NOMO-1 (cell line): ENCODE results near the gene CHSY1.
"Not testable (repeated sequence)": the region's sequence is repeated elsewhere in the genome, so short reads cannot be mapped to it uniquely, and the experiment has no call there.

ENCODE experiments used
- DNase-seq, 2 experiments: peaks; one replicate each; lab custom pipeline; 2025; ENCODE audit not compliant: unreplicated experiment in 2 of 2; lab: John Stamatoyannopoulos, UW

Gene CHSY1, protein sequence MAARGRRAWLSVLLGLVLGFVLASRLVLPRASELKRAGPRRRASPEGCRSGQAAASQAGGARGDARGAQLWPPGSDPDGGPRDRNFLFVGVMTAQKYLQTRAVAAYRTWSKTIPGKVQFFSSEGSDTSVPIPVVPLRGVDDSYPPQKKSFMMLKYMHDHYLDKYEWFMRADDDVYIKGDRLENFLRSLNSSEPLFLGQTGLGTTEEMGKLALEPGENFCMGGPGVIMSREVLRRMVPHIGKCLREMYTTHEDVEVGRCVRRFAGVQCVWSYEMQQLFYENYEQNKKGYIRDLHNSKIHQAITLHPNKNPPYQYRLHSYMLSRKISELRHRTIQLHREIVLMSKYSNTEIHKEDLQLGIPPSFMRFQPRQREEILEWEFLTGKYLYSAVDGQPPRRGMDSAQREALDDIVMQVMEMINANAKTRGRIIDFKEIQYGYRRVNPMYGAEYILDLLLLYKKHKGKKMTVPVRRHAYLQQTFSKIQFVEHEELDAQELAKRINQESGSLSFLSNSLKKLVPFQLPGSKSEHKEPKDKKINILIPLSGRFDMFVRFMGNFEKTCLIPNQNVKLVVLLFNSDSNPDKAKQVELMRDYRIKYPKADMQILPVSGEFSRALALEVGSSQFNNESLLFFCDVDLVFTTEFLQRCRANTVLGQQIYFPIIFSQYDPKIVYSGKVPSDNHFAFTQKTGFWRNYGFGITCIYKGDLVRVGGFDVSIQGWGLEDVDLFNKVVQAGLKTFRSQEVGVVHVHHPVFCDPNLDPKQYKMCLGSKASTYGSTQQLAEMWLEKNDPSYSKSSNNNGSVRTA

DNA sequence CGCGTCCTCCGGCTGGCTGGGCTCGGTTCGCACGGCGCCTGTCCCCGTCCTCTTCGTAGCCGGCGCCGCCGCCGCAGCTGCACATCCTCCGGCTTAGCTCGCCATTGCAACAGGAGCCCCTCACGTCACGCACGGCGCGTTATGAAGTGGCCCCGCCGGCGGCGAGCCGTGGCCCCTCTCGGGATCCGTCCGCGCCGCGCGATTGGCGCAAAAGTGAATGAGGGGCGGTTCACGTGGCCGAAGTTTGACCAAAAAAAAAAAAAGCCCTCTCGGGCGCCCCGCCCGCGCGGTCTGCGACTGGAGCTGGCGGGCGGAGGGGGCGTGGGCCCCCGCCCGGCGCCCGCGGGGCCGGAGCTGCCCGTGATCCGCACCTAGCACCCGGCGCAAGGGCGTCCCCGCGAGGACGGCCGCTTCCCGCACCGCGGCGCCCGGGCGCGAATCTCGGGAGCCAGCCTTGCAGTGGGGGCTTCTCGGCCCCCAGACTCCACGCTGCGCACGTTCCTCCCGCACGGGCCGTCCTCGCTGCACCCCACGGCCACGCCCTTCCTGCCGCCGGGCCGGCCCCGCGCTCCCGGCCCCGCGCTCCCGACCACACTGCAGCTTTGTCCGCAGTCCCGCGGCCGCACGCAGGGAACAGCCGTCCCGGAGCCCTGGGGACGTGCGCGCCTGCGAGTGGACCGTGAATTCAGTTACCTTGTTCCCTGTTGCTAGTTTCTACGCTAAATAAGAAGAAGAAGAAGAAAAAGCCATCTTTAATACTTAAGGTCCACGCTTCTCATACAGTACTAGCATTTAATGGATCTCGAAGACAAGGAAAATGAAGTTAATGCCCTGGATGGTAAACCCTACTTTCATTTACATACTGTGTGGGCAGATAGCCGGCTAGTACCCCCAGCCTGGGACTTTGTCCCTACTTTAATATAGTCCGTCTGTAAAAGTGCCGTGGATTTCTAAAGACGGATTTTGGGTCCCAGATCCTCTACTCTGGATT, at the start of gene CHSY1:
TSS of gene CHSY1 (minus strand) at position 219 of the 991 bp plus-strand sequence. CDS start 592 bp downstream, outside the sequence.
- DNase-seq: peak; percentile 91 to 97

DNA sequence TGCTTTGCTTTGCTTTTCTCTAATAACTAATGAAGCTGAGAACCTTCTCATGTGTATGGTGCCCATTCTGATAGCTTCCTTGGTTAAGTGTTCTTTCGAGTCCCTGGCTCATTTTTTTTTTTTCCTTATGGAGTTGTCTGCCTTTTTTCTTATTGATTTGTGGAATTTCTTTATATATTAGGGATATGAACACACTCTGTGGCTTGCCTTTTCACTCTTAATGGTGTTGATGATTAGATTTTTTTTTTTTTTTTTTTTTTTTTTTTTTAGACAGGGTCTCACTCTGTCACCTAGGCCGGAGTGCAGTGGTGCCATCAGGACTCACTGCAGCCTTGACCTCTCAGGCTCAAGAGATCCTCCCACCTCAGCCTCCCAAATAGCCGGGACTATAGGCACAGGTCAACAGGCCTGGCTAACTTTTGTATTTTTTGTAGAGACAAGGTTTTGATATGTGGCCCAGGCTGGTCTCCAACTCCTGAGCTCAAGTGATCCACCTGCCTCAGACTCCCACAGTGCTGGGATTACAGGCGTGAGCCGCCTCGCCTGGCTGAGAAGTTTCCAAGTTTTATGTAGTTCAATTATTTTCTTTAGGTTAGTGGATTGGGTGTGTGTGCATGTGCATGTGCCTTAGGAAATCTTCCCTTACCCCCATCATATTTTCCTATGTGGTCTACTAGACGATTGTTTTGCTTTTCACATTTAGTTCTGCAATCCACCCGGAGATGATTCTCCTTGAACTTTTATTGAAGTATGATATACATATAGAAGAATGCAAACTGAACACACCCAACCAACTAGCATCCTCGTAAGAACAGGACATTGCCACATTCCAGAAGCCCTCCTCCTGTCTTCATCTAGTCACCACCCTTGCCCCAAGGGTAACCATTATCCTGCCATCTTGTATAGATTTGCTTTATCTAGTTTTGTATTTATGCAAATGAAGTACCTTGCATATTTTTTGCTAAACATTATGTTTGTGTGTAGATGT, 44.9 kb upstream of the CHSY1 start:
- DNase-seq: no peak

DNA sequence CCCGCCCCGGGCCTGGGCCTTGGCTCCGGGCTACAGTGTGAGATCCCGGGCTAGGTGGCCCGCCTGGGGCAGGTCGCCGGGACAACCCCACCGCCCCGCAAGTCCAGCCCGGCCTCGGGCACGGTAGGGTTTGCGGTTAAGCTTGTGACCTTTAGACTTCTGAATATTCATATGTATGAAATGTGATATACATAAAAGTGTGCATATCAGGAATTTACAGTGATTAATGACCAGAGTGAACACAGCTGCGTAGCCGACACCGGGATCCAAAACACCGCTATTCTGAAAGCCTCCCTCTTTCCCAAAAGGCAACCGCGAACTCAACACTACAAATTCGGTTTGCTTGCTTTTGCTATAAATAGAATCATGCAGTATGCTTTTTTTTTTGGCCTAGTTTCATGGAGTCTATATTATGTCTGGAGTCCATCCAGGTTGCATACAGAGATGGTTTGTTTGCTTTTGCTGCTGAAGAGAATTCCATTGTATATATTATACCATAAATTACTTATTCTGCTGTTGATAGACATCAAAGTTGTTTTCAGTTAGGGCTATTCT, 43.8 kb upstream of the CHSY1 start:
- DNase-seq: no peak

DNA sequence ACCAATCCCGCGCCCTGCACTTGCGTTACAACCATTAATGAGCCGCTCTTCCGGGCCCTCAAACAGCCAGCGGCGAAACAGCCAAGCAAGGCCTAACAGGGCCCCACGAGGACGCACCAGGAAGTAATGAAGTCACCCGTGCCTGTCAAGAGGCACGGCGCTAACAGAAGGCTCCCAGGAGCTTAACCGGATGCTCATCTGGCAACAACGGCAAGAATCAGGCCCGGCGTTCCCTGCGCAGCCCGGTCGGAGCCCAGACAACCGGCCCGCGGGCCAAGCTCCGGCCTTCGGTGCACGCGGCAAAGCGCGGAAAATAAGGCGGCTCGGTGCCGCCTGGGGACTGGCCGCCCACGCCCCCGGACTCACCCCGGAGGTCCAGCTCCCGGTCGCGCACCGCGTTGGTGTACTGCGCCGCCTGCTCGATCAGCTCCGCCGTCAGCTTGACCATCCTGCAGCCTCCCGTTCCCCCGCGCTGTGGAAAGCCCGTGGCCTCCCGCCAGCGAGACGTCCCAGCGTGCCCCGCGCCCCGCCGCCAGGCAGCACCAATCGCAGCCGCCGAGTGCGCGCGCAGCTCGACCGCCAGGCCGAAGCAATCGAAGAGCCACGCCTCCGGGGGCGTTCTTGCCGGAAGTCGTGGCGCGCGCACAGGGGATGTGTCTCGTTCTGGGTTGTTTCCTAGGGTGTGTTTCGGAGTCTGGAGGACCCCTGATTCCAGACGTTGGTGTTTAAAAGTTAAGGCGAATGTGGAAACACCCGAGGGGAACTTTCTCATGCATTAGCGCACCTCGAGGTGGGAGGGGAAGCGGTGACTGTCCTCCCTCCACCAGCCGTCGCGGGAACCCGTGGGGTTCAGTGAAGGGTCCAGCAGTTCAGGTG, 43.1 kb upstream of the CHSY1 start, which contains the start of gene SNRPA1:
TSS of gene SNRPA1 (minus strand) at position 518 of the 876 bp plus-strand sequence. CDS start at position 448, 70 bp downstream.
- peak; percentile 90 to 95 for DNase-seq

DNA sequence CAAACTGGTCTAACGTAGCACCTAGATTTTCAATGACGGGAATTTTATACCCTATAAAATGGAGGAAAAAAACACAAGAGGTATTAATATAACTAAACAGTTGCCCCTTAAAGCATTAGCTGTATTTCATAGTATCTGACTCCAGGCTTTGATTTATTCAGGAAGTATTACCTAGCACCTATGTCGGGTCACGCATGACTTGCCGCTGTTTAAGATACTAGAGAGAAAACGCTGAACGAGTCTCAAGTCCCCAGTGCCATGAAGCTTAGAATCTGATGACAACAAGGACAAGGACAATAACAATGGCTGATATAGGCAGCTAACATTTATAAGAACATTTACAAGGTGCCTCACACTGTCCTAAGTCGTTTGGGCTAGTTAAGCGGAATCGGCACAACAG, 41.3 kb upstream of the CHSY1 start:
- DNase-seq: no peak

DNA sequence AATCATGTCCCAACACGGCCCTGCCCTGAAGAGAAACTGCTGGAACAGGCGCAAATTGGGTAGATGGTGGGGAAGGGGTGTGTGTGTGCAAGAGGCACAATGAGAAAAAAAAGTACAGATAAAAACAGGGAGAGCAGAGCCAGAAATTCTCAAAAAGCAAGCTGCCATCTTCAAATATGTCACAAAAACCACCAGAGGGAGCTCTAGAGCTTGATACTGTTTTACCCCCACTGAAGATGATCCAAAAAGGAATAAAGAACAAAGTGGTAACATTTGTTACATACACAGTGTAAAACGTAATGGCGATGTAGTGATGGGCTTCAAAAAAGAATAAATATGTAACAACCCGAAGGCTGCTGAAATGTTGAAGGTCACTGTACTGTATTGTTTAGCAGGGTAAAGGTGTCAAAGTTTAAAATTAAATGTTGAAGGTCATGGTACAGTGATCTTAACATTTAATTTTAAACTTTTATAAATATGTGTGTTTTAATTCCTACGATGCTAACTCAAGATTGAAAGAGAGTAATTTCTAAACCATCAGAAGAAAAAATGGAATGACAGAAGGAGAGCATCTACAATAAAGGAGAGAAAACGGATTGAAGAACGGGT, 37.2 kb upstream of the CHSY1 start:
- DNase-seq: peak in 1 of 2 experiments; percentile 41

DNA sequence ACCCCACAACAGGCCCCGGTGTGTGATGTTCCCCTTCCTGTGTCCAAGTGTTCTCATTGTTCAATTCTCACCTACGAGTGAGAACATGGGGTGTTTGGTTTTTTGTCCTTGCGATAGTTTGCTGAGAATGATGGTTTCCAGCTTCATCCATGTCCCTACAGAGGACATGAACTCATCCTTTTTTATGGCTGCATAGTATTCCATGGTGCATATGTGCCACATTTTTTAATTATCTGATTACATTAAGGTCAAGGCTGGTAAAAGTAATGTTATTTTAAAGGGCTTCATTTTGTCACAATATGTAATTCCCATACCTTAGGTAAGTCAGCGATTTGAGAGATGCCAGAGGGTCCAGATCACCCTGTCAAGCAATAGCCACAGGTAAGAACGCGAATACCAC, 35.5 kb upstream of the CHSY1 start:
- DNase-seq: not testable (repeated sequence)

DNA sequence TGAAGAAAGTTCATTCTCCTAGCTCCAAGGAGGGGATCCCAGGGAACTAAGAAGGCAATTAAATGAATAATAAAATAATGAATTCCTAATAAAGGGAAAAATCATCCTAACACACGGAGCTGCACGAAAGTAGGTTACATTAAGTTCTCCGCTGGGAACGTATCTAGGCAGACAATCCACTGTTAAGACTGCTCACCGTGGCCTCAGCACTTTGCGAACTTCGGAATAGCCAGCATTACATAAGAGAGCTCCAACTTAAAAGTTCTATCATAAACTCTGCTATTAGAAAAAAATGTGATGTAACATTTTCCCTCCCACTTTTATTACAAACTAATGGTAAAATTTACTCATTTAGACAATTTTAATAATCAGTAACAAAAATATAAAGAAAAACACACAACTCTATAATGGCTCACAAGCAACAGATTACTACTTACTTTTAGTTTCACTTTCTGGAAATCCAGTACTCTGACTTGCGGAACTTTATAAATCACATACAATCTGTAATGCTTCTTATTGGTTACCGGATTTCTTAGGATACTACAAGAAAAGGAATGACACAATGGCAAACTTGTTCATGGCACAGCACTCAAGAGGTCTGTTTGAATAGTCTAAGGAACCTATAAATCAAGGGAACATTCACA, 34.7 kb upstream of the CHSY1 start:
- no peak for DNase-seq

DNA sequence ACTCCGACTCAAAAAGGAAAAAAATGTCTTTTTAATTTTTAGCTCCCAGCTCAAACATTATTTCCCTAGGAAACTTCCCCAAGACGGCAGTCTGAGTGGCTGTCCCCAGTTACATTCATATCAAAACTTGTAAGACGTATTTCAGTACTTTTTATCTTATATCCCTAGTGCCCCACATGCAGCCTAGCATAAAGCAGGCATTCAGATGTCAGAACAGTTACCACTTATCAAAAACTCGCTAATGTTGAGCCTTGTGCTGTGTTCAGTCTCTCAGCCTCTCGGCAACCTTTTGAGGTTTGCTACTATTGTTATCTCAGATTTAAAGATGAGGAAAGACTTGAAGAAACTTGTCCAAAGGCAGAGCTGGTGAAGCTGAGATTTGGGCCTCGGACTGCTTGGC, 32.1 kb upstream of the CHSY1 start:
- DNase-seq: no peak

DNA sequence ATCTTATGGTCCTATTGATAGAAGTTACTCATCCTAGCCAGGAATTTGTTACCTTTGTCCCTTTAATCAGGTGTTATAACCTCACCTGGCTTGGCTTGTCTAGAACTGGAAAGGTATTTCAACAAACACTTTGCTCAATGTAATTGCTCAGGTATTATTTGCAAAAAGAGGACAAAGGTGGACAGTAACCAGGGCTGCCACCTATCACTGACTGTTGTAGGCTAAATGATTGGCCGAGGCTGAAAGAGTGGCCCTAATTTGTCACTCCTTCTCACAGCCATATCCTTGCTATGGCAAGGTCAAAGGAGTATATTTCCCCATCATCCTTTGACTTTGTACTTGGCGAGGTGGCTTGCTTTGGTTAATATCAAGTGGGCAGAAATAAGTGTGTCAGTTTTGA, 28.2 kb upstream of the CHSY1 start:
- no peak for DNase-seq

DNA sequence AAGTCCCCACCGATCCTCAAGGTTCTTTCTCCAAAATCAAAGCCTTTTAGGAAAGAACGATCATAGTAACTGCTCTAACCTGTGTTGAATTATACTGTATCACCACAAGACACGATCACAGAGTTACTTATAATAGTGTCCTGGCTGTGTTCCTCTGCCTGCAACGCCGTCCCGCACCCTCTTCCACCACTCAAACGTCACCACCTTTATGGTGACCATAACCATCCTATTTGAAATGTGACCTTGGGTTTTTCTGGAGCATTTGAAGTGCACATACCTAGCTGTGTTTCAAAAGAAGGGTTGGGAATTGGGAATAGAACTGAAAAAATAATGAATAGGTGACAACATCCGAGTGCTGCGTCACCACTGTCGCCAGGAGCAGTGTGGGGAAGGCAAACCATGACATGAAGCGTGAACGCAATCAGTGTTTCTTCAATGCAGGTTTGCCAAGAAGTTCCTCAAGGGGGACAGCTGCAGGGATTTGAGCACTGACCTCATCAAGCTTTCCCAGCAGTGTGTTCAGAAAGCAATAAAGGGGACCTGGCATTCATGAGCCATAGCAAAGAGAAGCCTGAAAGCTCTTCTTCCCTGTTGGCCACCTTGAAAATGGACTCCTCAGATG, 26.2 kb upstream of the CHSY1 start:
- DNase-seq: no peak

DNA sequence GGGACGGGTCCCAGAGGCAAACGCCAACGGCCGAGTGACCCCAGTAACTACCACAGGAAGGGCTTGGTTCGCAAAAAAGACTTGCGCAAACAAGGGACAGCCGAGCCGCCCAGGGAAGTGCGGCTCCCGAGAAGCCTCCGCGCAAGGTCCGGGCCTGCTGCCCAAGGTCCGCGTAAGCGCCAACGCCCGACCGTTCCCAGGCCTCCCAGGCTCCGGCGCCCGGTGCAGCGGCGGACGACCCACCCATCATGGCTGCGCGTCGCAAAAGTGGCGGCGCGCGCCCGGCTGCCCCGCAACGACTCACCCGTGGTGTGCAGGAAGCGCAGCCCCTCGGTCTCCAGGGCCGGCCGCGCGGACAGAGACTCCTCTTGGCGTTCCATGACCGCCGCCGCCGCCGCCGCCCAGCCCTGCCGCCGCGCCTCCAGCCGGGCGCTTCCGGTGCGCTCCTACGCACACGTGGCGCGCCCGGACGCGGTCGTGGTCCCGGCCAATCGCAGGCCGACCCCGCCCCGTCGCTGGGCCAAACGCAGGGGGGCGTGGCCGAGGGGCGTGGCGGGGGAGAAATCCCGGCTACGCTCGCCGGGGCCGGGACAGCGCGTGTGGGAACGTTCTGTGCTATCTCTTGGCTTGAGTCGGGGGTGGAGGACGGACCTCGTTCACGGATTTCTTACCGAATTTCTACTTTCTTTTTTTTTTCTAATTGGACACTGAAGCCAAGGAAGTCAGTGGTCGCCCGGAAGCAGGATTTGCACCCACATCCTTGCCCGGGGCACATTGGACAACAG, 25.4 kb upstream of the CHSY1 start, which contains the start of gene SELENOS:
TSS of gene SELENOS (minus strand) at position 448 of the 785 bp plus-strand sequence. CDS start at position 380, 68 bp downstream.
- peak; percentile 80 to 95 for DNase-seq

DNA sequence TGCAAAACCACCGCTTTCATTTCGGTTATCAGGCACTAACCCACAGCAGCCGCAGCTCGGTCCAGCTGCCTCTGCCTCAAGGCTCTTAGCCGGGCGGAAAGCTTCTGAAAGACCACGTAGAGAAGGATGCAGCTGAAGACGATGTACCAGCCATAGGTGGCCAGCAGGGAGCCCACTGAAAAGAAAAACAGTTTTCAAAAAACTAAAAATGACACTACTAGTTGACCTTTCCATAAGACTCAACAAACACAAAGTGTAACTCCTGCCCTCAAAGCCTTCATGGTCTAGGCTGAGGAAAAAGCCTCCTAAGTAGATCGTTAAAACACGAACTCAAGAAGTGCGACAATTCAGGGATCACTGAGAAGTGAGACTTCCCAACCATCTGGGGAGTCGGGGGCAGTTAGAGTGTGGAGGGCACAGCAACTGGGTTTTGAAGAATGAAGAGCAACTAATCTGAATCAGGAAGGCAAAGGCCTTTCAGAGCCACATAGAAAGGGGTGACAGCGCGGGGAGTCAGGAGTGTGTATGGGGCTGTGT, 24.7 kb upstream of the CHSY1 start:
- DNase-seq: peak; percentile 36 to 59

DNA sequence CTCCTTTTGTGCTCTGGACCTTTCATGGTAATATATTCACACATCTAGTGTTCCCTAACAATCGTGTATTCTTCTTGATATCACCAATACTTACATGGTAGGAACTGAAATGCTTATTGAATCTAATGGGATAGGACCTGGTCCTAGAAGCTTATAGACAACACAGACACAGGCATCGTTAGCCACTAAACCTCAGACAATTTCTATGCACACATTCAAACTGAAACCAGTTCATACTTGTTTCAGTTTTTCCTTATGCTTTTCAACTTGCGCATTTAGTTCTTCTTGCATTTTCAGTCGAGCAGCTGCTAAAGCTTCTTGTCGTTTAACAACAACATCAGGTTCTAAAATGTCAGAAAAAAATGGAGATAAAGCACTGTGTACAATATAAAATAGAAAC, 23.2 kb upstream of the CHSY1 start:
- no peak for DNase-seq

DNA sequence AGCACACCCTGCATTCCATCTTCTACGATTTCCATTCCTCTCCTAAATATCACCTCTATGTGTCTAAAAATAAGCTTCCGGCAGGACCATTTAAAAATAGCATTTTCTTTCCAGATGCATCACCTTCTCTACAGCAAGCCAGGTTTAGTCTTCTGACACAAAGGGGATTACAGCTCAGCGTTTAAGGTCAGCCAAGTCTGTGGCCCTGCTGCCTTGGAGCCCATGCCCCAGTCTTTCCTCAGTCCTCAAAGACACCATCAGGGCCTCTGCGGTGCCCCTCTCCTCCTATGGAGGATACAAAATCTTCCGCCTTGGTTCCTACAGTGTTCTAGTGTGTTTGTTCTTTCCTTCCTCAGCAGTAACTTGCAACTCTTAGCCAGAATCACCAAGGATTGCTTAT, 21.7 kb upstream of the CHSY1 start:
- DNase-seq: no peak

DNA sequence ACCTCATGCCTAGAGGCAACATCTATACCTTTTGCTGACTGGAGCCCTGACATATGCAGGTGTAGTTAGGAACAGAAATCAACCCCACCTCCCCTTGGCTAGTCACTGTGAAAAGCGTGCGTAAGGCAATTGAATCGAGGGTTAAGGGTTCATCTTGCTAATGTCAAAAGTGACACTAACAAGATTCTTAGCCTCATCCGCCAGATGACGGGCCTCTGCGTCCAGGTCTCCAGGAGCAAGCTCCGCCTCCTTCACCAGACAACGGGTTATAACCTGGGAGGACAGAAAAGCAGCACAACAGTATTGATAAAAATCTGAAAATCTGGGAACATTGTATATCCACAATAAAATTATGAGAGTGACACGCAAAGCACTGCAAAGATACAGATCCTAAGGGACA, 20.7 kb upstream of the CHSY1 start:
- no peak for DNase-seq
